ENCODE data around the gene ALPI. TPM values are rescaled to one million over a fixed set of nuclear protein-coding genes. Genes with fewer than 3 reads are reported as not detected.
"Not testable (repeated sequence)": the region's sequence is repeated elsewhere in the genome, so short reads cannot be mapped to it uniquely, and the experiment has no call there.

ALPI gene
- total and polyA plus RNA-seq, 10 of the 15 experiments (the other 5 are each of a cell fraction or from before 2014, with no cell fraction given), result not detected

- BruUV-seq (replicated peaks); H4K20me1 ChIP-seq (ENCODE audit: control insufficient read depth, insufficient read depth); H3K4me3 ChIP-seq; H3K9ac ChIP-seq (ENCODE audit: control insufficient read depth, insufficient read depth, low read length); ATAC-seq; H3K27me3 ChIP-seq (replicated peaks in 1 of 2; ENCODE audit: control insufficient read depth in 2 of 2, insufficient read depth in 2 of 2, low read length in 1 of 2); H3K9me3 ChIP-seq (replicated peaks; ENCODE audit: control insufficient read depth, insufficient read depth, low read length); SMC1A ChIA-PET (ENCODE audit: uncharacterized antibody, unreplicated experiment); H3K4me2 ChIP-seq (ENCODE audit: control insufficient read depth, insufficient read depth); RAD21 ChIA-PET (ENCODE audit: unreplicated experiment); intact Hi-C loops (cut with micrococcal nuclease; ENCODE audit: unreplicated experiment); H2AFZ ChIP-seq (ENCODE audit: control insufficient read depth, low read depth, low read length); H3K36me3 ChIP-seq (ENCODE audit: control insufficient read depth in 2 of 2, insufficient read depth in 2 of 2, low read length in 1 of 2); H3K4me1 ChIP-seq (ENCODE audit: control insufficient read depth, insufficient read depth, low read length); DNase-seq (ENCODE audit: low read depth, low spot score); in situ Hi-C loops (cut with MboI); H3K79me2 ChIP-seq (ENCODE audit: control insufficient read depth, insufficient read depth, low read length); CTCF ChIA-PET; H3K27ac ChIP-seq (ENCODE audit: control insufficient read depth, insufficient read depth); POLR2A ChIA-PET; FAIRE-seq: not testable (repeated sequence)
- 64% methylated on average over 27 of the region's 30 CpGs for WGBS (ENCODE audit: insufficient coverage, insufficient replicate concordance, low lambda C conversion rate, missing lambda C conversion rate)
These were observed 48.4 kb upstream of the ALPI start for GRCh38 chr2:232407428-232408150.

- H3K4me3 ChIP-seq; H3K27ac ChIP-seq (ENCODE audit: control insufficient read depth, insufficient read depth); H3K9ac ChIP-seq (ENCODE audit: control insufficient read depth, insufficient read depth, low read length); SMC1A ChIA-PET (ENCODE audit: uncharacterized antibody, unreplicated experiment); H3K9me3 ChIP-seq (replicated peaks; ENCODE audit: control insufficient read depth, insufficient read depth, low read length); H3K27me3 ChIP-seq (replicated peaks in 1 of 2; ENCODE audit: control insufficient read depth in 2 of 2, insufficient read depth in 2 of 2, low read length in 1 of 2); H3K36me3 ChIP-seq (ENCODE audit: control insufficient read depth in 2 of 2, insufficient read depth in 2 of 2, low read length in 1 of 2); in situ Hi-C loops (cut with MboI); H3K79me2 ChIP-seq (ENCODE audit: control insufficient read depth, insufficient read depth, low read length); DNase-seq (ENCODE audit: low read depth, low spot score); H3K4me2 ChIP-seq (ENCODE audit: control insufficient read depth, insufficient read depth); FAIRE-seq; intact Hi-C loops (cut with micrococcal nuclease; ENCODE audit: unreplicated experiment); ATAC-seq; H4K20me1 ChIP-seq (ENCODE audit: control insufficient read depth, insufficient read depth); CTCF ChIA-PET; RAD21 ChIA-PET (ENCODE audit: unreplicated experiment); H3K4me1 ChIP-seq (ENCODE audit: control insufficient read depth, insufficient read depth, low read length); BruUV-seq (replicated peaks); H2AFZ ChIP-seq (ENCODE audit: control insufficient read depth, low read depth, low read length); POLR2A ChIA-PET: not testable (repeated sequence)
- WGBS (ENCODE audit: insufficient coverage, insufficient replicate concordance, low lambda C conversion rate, missing lambda C conversion rate), result 39% methylated on average over 4 of the region's 10 CpGs
These were observed 47.7 kb upstream of the ALPI start for GRCh38 chr2:232408269-232408668.

- H2AFZ ChIP-seq (ENCODE audit: control insufficient read depth, low read depth, low read length); SMC1A ChIA-PET (ENCODE audit: uncharacterized antibody, unreplicated experiment); H3K4me3 ChIP-seq; H3K4me1 ChIP-seq (ENCODE audit: control insufficient read depth, insufficient read depth, low read length); H3K4me2 ChIP-seq (ENCODE audit: control insufficient read depth, insufficient read depth); ATAC-seq; in situ Hi-C loops (cut with MboI); BruUV-seq (replicated peaks); H3K9me3 ChIP-seq (replicated peaks; ENCODE audit: control insufficient read depth, insufficient read depth, low read length); H3K27ac ChIP-seq (ENCODE audit: control insufficient read depth, insufficient read depth); H3K9ac ChIP-seq (ENCODE audit: control insufficient read depth, insufficient read depth, low read length); DNase-seq (ENCODE audit: low read depth, low spot score); H3K27me3 ChIP-seq (replicated peaks in 1 of 2; ENCODE audit: control insufficient read depth in 2 of 2, insufficient read depth in 2 of 2, low read length in 1 of 2); H3K36me3 ChIP-seq (ENCODE audit: control insufficient read depth in 2 of 2, insufficient read depth in 2 of 2, low read length in 1 of 2); POLR2A ChIA-PET; H3K79me2 ChIP-seq (ENCODE audit: control insufficient read depth, insufficient read depth, low read length); CTCF ChIA-PET; FAIRE-seq; RAD21 ChIA-PET (ENCODE audit: unreplicated experiment); H4K20me1 ChIP-seq (ENCODE audit: control insufficient read depth, insufficient read depth); intact Hi-C loops (cut with micrococcal nuclease; ENCODE audit: unreplicated experiment): not testable (repeated sequence)
- 70% methylated on average over 24 of the region's 40 CpGs for WGBS (ENCODE audit: insufficient coverage, insufficient replicate concordance, low lambda C conversion rate, missing lambda C conversion rate)
These were observed 46.3 kb upstream of the ALPI start for GRCh38 chr2:232409617-232410016.
